B cell (primary cell): ENCODE results near the gene JAKMIP2. TPM values are rescaled to one million over a fixed set of nuclear protein-coding genes. Genes with fewer than 3 reads are reported as not detected.

Experiments
- ATAC-seq: fragments of 200-7000 bp; cut with Tn5 transposase; one replicate; pipeline ENCODE4 v1.10.0; 2021; ENCODE audit warnings: low read depth, mild to moderate bottlenecking, moderate number of reproducible peaks, moderate library complexity
- CTCF ChIA-PET: fragments of 350-600 bp; sonication (Branson Sonifier 250); formaldehyde crosslinking; loops from one replicate; lab custom pipeline; 2021; ENCODE audit warnings: antibody characterized with exemption, inconsistent platforms; lab: Charles Lee
- POLR2A ChIA-PET: fragments of 350-600 bp; sonication (Branson Sonifier 250); formaldehyde crosslinking; loops from one replicate; lab custom pipeline; 2021; ENCODE audit warnings: antibody characterized with exemption; lab: Charles Lee
- DNase-seq: peaks from one replicate; pipeline ENCODE4 v3.0.0; 2013
- H2AFZ ChIP-seq: 2 replicates; pipeline ENCODE4 v1.6.1; 2012; ENCODE audit warnings: mild to moderate bottlenecking, low read depth, low read length; ENCODE audit not compliant: insufficient read depth, poor library complexity, severe bottlenecking
- H3K27ac ChIP-seq, 2 donors: 1 replicate in 1 of 2; 2 replicates in 1 of 2; pipeline ENCODE4 v1.5.1; 2012 to 2013; ENCODE audit warnings: low read length in 2 of 2, mild to moderate bottlenecking in 2 of 2, moderate library complexity in 1 of 2
- H3K27me3 ChIP-seq, 4 experiments: fragments of 200-600 bp in 1 of 4; sonication (generic) in 1 of 4; replicated peaks in 1 of 4; 1 replicate in 2 of 4; 2 replicates in 2 of 4; pipeline versions ENCODE4 v1.6.1 to v1.7.0; 2013 to 2016; ENCODE audit warnings: low read length in 3 of 4, mild to moderate bottlenecking in 2 of 4, mixed read lengths in 1 of 4, moderate library complexity in 1 of 4; ENCODE audit not compliant: insufficient read depth in 4 of 4, control insufficient read depth in 3 of 4; ENCODE audit errors: control extremely low read depth in 1 of 4
- H3K36me3 ChIP-seq, 2 experiments: replicated peaks in 1 of 2; 1 replicate in 1 of 2; 2 replicates in 1 of 2; pipeline versions ENCODE4 v1.6.1 to v1.7.1; 2013; ENCODE audit warnings: low read length in 1 of 2; ENCODE audit not compliant: insufficient read depth in 2 of 2, control insufficient read depth in 1 of 2; ENCODE audit errors: control extremely low read depth in 1 of 2, extremely low read depth in 1 of 2
- H3K4me1 ChIP-seq, 2 donors: fragments of 200-600 bp in 1 of 2; sonication (generic) in 1 of 2; 1 replicate in 1 of 2; 2 replicates in 1 of 2; pipeline versions ENCODE4 v1.5.1 to v1.6.1; 2013 to 2017; ENCODE audit warnings: low read length in 2 of 2; ENCODE audit not compliant: control insufficient read depth in 2 of 2, insufficient read depth in 2 of 2
- H3K4me2 ChIP-seq: replicated peaks from 2 replicates; pipeline ENCODE3; 2012; ENCODE audit warnings: mild to moderate bottlenecking, low read depth, low read length; ENCODE audit not compliant: poor library complexity, severe bottlenecking
- H3K4me3 ChIP-seq, 5 experiments: fragments of 200-600 bp in 1 of 5; sonication (generic) in 1 of 5; 1 replicate in 3 of 5; 2 replicates in 2 of 5; pipeline versions ENCODE4 v1.5.1 to v1.7.0; 2011 to 2016; ENCODE audit warnings: low read length in 4 of 5, mild to moderate bottlenecking in 4 of 5, low read depth in 2 of 5, control low read depth in 1 of 5, moderate library complexity in 1 of 5; ENCODE audit not compliant: insufficient read depth in 1 of 5; ENCODE audit errors: control extremely low read depth in 1 of 5, extremely low read depth in 1 of 5
- H3K79me2 ChIP-seq: fragments of 200-600 bp; sonication (generic); one replicate; pipeline ENCODE4 v1.6.0; 2016; ENCODE audit warnings: low read length; ENCODE audit not compliant: control insufficient read depth, insufficient read depth
- H3K9ac ChIP-seq: fragments of 200-600 bp; sonication (generic); 2 replicates; pipeline ENCODE4 v1.6.1; 2017; ENCODE audit warnings: mild to moderate bottlenecking, low read length, moderate library complexity
- H3K9me3 ChIP-seq, 3 donors: one replicate each; pipeline versions ENCODE4 v1.6.1 to v1.7.1; 2013; ENCODE audit warnings: low read length in 2 of 3; ENCODE audit not compliant: control insufficient read depth in 2 of 3, insufficient read depth in 1 of 3; ENCODE audit errors: control extremely low read depth in 1 of 3
- H4K20me1 ChIP-seq: 2 replicates; pipeline ENCODE4 v1.6.0; 2012; ENCODE audit warnings: mild to moderate bottlenecking, low read length; ENCODE audit not compliant: insufficient read depth, control insufficient read depth, poor library complexity, severe bottlenecking
- H3K27ac Mint-ChIP-seq: one replicate; pipeline ENCODE4 v1.8.0; 2021; ENCODE audit warnings: mixed read lengths
- H3K27me3 Mint-ChIP-seq: one replicate; pipeline ENCODE4 v1.8.0; 2021; ENCODE audit warnings: mixed read lengths
- H3K4me1 Mint-ChIP-seq: one replicate; pipeline ENCODE4 v1.8.0; 2021; ENCODE audit warnings: mixed read lengths
- H3K4me3 Mint-ChIP-seq: one replicate; pipeline ENCODE4 v1.8.0; 2021; ENCODE audit warnings: mixed read lengths
- H3K9me3 Mint-ChIP-seq: one replicate; pipeline ENCODE4 v1.8.0; 2022; ENCODE audit warnings: mixed read lengths; ENCODE audit not compliant: insufficient read depth
- EZH2 ChIP-seq: IDR thresholded peaks from 2 replicates; pipeline ENCODE4 v1.6.1; 2012; ENCODE audit warnings: borderline replicate concordance, low read depth, mild to moderate bottlenecking, moderate library complexity, low read length; ENCODE audit not compliant: insufficient read depth, poor library complexity, severe bottlenecking
- WGBS: methylation state at CpG from one replicate; pipeline ENCODE4 v1.1.5; 2013; ENCODE audit warnings: missing lambda C conversion rate; ENCODE audit not compliant: insufficient coverage; 5-methylcytosine and 5-hydroxymethylcytosine counted together
- intact Hi-C: fragments of 100-400 bp; cut with micrococcal nuclease; formaldehyde crosslinking; loops from one replicate; pipeline ENCODE4 v1.10.0; 2022
- polyA plus RNA-seq: library from polyadenylated mRNA; depleted of rRNA; stranded (reverse); fragments of >200 nt; gene quantifications from 2 replicates; pipeline ENCODE4 v1.2.3, GENCODE V29; 2012
- total RNA-seq, 2 donors: library from RNA; stranded (reverse); fragments of 120-200 nt in 1 of 2; gene quantifications; 1 replicate in 1 of 2; 2 replicates in 1 of 2; pipeline versions ENCODE4 v1.2.3 to v1.2.4, GENCODE V29; 2013 to 2022
- TF ChIP-seq, protein P1 (sequence below): fragments of 200-600 bp; IDR thresholded peaks from one replicate; pipeline ENCODE4 v1.8.0; 2022; ENCODE audit warnings: antibody characterized with exemption, mild to moderate bottlenecking

The JAKMIP2 gene
- total and polyA plus RNA-seq, 2 donors (not counting 1 experiment from before 2014, with no cell fraction given), result 0.24 to 4.1 TPM

DNA sequence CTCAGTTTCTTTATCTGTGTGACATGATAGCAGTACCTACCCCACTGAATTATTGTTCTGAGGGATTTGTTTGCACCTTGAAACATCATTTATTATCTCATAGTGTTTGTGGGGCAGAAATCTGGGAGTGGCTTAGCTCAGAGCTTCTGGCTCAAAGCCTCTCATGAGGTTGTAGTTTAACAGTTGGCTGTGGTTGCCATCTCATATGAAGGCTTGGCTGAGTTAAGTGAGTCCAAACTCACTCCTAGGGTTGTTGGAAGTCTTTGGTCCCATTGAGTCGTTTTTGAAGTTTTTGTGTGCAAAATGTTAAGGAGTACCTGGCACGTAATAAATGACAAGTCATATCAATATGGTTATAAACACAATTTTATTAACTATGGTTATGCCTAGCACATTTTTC lies 3.6 kb upstream of the JAKMIP2 start:
- Histone ChIP-seq H3K4me2 (no peak overlapping the region), H3K4me3 (no peak overlapping the region), H3K27me3 (no peaks in the 10 kb centered on the region), H3K9ac (no peak overlapping the region), H3K4me1 (peaks cover 6 to 7% of the 10 kb centered on the region in 2 donors), H3K79me2 (no peaks in the 10 kb centered on the region), H3K27ac (no peak overlapping the region), H3K9me3 (no peaks in the 10 kb centered on the region), H4K20me1 (no peaks in the 10 kb centered on the region), H2AFZ (no peak overlapping the region), H3K36me3 (no peaks in the 10 kb centered on the region)
- intact Hi-C loops, result no loop called here
- H3K9me3 Mint-ChIP-seq, result no peaks in the 10 kb centered on the region
- H3K27me3 Mint-ChIP-seq, result peaks cover 10% of the 10 kb centered on the region
- CTCF ChIA-PET, result no interaction called here
- ATAC-seq (no peak), DNase-seq (no peak)
- peaks cover 12% of the 10 kb centered on the region for H3K4me1 Mint-ChIP-seq
- no peak overlapping the region for H3K27ac Mint-ChIP-seq
- WGBS, result no CpG with 5 or more reads among the region's 2 CpGs
- TF ChIP-seq, protein P1, sequence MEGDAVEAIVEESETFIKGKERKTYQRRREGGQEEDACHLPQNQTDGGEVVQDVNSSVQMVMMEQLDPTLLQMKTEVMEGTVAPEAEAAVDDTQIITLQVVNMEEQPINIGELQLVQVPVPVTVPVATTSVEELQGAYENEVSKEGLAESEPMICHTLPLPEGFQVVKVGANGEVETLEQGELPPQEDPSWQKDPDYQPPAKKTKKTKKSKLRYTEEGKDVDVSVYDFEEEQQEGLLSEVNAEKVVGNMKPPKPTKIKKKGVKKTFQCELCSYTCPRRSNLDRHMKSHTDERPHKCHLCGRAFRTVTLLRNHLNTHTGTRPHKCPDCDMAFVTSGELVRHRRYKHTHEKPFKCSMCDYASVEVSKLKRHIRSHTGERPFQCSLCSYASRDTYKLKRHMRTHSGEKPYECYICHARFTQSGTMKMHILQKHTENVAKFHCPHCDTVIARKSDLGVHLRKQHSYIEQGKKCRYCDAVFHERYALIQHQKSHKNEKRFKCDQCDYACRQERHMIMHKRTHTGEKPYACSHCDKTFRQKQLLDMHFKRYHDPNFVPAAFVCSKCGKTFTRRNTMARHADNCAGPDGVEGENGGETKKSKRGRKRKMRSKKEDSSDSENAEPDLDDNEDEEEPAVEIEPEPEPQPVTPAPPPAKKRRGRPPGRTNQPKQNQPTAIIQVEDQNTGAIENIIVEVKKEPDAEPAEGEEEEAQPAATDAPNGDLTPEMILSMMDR, result no peak
- TF ChIP-seq EZH2, result no peak
- no peak overlapping the region for H3K4me3 Mint-ChIP-seq
- POLR2A ChIA-PET, result no interaction called here

DNA sequence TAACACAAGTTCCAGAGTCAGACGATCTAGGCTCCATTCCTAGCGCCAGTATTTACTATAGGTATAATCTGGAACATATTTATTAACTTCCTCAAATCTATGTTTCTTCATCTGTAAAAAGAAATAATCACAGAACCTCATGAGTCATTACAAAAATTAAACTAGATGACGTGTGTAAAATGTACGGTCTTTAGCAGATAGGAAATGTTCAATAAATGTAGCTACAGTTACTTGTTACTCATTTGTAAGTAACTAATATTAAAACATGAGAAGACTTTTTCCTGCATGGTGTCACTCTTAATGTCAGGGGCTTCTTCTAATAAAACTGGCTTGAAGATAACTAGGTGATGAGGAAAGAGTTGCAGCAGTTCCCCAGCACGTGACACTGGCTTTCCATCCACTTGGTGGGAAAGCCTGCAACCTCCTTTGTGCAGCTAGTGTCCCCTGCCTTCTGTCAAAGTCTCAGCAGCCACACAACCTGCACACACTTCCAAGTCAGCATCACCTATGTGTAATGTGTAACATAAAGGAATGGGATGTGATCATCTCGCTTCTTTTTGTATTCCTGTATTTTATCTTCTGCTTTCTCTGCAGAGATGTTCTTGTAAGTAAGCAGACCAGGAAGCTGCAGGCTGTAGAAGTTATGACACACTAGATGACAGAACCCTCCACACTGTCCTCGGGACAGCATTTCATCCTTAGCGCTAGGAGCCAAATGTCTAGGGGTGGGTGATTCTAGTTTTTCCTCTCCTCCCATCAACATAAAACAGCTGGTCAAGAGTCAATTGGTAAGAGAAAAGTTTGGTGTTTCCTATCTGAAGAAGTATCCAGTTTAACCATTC lies 1.8 kb upstream of the JAKMIP2 start:
- no peak for TF ChIP-seq EZH2
- TF ChIP-seq, protein P1, result no peak
- Mint-ChIP-seq H3K9me3 (no peaks in the 10 kb centered on the region), H3K27me3 (peaks cover 7% of the 10 kb centered on the region), H3K4me3 (no peak overlapping the region), H3K4me1 (peaks cover 13% of the 10 kb centered on the region), H3K27ac (no peak overlapping the region)
- Histone ChIP-seq H3K4me3 (no peak overlapping the region), H2AFZ (no peak overlapping the region), H3K79me2 (no peaks in the 10 kb centered on the region), H3K4me2 (no peak overlapping the region), H3K36me3 (no peaks in the 10 kb centered on the region), H3K4me1 (peaks cover 6 to 7% of the 10 kb centered on the region in 2 donors), H3K27ac (no peak overlapping the region), H3K9me3 (no peaks in the 10 kb centered on the region), H3K9ac (no peak overlapping the region), H3K27me3 (no peaks in the 10 kb centered on the region), H4K20me1 (no peaks in the 10 kb centered on the region)
- POLR2A ChIA-PET, result no interaction called here
- WGBS, result 80% methylated on average over 1 of the region's 8 CpGs
- DNase-seq, result no peak
- CTCF ChIA-PET, result no interaction called here
- intact Hi-C loops, result loop anchor here (5.0 kb wide), 1 partner anchor 598 kb away; the partner anchor contains the start of gene FBXO38
- no peak for ATAC-seq
